GM19463 (cell line): ENCODE measurements around the gene MSANTD3.
"Not testable (repeated sequence)": the region's sequence is repeated elsewhere in the genome, so short reads cannot be mapped to it uniquely, and the experiment has no call there.

ENCODE experiments used
- ATAC-seq: cut with Tn5 transposase; IDR thresholded peaks from one replicate; pipeline ENCODE4 v1.9.1; 2021; ENCODE audit warnings: mild to moderate bottlenecking, moderate library complexity; ENCODE audit not compliant: unreplicated experiment

MSANTD3 gene

DNA sequence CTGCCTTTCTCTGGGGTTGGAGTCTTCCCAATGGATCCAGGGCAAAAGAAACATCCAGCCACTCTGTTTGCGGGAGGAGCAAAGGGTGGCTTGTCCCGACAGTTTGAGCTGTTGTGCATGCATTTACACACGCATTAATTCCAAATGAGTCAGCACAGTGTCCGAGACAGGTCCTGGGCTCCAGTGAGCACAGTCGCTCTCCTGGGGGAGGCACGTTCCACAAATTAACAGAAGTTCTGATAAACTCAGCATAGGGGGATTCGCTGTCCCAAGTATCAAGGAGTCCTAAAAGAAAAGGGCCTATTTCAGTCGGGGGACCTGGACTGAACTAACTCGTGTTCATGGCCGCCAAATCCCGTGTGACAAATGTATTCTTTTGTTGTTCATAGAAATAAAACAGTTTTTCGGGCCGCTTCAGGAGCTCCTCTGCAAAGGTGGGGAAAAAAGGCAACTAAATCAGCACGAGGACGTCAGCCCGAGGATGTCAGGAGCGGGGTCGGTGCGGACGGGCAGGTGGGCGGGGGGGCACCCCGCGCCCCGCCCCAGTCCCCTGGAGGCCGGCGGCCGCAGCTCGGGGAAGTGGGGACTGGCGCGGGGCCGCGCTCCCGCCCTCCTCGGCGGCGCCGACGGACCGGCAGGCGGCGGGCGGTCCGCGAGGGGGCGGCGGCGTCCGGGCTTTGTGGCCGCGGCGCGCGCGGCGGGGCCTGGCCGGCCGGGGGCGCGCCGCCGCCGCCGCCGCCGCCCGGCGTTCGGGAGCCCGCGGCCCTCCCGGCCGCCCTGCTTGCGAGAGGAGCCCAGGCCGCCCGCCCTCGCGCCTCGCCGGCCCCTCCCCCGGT lies at the start of gene MSANTD3:
TSS of gene MSANTD3 (plus strand) at position 614 of the 836 bp plus-strand sequence. CDS start 14,796 bp downstream, outside the sequence.
- ATAC-seq, result peak; percentile 77

DNA sequence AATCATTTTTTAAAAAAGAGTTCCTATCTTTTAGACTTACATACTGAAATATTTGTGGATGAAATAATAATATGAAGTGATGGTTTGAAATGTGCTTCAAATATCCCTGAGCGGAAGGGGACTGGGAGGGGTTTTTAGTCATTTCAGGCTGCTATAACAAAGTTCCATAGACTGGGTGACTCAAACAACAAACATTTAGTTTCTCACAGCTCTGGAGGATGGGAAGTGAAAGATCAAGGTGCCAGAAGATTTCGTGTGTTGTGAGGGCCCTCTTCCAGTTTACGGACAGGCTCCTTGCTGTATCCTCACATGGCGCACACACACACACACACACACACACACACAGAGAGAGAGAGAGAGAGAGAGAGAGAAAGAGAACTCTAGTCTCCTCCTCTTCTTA lies 47.1 kb upstream of the MSANTD3 start:
- ATAC-seq, result no peak

- ATAC-seq, result not testable (repeated sequence)
Observed at GRCh38 chr9:100392989-100393388, 34.0 kb upstream of the MSANTD3 start.

- ATAC-seq, result no peak
Observed at GRCh38 chr9:100394032-100394695, 32.8 kb upstream of the MSANTD3 start.

DNA sequence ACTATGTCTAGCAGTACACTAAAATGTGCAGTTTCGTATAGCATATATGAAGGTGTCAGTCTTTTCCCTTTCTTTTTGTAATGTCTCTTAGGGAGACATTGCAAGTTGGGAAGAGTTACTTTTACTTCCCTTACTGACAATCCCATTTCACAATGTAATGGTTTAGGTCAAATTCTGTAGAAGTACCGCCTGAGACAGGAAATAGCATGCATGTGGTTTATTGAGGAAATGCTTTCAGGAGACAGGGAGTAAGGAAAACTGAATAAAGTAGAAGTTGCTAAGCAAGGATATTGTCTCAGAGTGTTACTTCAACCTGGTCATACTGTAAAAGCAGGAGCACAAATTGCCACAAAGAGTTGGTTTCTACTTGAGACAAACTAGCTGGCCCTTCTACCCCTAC lies 32.1 kb upstream of the MSANTD3 start:
- ATAC-seq, result no peak

DNA sequence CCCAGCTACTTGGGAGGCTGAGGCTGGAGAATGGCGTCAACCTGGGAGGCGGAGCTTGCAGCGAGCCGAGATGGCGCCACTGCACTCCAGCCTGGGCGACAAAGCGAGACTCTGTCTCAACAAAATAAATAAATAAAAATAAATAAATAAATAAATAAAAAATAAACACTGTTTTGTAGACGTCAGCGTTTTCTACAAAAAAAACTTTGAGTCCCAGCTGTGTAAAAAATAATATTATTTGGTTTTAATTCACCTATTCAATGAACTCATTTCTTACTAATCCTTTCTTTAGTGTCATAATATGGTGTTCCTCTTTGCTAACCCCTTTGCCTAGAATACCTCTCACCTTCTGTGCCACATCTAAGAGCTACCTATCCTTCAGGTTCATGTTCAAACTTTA lies 30.2 kb upstream of the MSANTD3 start:
- ATAC-seq, result no peak

DNA sequence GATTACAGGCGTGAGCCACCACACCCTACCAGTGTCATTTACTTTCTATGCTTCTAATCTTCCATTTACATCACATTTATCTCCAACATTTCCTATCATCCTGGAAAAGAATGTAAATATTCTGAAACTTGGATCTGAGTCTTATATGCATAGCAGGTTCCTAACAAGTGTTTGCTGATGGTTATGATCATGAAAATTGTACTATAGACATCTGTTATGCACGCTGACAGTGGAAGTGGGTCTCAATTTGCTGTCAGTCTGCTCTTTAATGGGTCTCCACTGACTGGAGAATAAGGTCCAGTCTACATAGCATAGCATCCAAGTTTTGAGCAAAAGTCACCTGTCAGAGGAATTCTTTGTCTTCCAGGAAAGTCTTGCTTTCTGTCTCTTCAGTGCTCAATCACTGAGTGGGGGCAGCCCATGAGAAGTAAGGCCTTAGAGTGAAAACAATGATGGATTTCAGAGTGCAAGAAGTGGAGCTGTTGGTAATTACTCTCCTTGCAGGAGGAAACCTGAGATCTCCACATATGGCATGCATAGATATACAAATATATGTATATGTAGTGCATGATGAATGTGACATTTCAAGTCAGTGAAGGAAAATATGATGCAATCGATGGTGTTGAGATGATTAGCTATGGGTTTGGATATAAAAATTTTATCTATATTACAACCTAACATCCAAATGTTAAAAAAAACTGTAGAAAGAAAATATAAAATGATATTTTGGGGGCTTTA lies 29.2 kb upstream of the MSANTD3 start:
- ATAC-seq, result no peak

GRCh38 chr9:100401042-100401441 lies 25.9 kb upstream of the MSANTD3 start:
- ATAC-seq, result no peak

DNA sequence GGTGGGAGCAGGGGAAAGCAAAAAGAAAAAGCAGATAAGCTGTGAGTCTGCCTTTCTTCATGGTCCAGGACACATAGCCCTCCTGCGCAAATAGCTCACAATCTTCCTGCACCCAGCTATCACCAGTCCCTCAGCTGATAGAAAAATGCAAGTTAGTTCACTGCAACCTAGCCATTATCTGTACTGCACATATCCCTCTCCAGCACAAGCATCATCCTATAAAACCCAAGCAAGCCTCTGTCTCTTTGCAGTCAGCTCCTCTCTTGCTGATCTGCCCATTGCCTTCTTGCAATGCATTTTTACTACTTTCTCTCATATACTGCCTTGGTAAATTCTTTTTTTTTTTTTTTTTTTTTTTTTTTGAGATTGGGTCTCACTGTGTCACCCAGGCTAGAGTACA lies 20.0 kb upstream of the MSANTD3 start:
- ATAC-seq, result no peak

DNA sequence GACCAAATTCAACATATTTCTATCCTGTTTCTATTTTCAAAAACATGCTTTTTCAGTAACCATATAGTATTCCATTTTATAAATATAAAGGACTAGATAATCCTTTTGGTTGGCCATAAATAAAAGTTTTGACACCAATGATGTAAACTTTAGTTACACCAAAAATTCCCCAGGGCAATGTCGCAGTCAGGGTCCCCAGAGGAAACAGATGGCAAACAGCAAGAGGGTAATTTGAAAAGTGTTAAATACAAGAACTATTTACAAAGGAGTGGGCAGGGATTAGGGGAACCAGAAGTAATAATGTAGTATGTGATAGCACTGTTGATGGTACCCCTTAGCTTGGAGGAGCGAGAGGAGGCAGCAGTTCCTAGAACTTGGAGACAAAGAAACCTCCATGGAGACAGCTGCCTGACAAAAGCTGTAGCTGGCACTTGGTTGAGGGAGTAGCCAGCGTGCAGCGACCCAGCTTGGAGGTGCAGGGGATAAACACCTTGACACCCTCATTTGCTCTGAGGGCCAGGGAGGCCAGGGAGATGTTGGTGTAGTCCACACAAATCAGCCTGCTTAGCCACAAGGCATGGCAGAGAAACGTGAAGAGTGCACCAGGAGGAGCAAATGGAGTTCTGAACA lies 18.3 kb upstream of the MSANTD3 start:
- ATAC-seq, result no peak

DNA sequence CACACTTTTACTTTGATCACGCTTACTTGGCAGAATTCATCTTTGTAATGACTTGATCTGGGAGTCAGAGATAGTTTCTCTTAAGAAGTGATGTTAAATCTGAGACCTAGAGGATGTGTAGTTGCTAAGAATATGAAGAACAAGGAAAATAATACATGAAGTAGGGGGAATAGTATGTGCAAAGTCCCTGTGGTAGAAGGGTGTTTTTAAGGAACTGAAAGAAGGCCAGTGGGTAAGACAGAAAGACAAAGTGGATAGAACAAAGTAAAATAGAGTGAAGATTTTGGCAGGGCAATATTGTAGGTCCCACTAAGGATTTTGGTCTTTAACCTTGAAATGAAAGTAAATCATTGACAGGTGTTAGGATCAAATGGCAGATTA lies 17.8 kb upstream of the MSANTD3 start:
- no peak for ATAC-seq

DNA sequence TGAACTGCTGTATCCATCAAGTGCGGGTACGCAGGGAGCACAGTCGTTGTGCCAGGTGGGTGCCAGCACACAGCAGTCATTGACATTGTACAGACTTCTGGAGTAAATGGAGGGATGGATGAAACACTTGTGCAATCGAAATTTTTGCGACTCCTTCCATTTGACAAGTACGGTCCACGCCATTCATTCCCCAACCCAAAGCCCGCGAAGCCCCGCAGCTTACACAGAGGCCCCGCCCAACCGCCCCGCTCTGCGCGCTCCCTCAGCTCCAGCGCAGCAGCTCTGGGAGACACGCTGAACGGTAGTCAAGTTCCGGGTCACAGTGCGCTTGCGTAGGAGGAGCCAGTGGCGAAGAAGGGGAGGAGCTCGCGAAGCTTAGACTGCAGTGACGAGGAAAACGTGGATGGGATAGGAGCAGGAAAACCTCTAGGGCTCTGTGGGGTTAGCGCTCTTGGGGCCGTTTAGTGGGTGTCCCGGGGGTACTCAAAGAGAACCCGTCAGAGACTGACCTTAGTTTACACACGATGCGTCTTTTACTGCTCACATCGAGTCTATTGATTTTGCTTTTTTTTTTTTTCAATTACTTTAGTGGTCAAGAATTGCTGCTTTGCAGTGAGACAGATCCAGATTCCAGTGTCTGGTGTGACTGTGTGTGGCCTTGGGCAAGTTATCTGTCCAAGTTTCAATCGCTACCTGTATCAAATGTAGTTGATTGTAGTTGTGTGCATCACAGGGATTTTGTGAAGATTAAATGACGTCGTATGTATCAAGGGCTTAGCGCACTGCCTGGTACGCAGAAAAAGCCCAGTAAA lies 15.3 kb upstream of the MSANTD3 start:
- peak; percentile 100 for ATAC-seq

- no peak for ATAC-seq
Observed at GRCh38 chr9:100413839-100414420, 13.0 kb upstream of the MSANTD3 start.

DNA sequence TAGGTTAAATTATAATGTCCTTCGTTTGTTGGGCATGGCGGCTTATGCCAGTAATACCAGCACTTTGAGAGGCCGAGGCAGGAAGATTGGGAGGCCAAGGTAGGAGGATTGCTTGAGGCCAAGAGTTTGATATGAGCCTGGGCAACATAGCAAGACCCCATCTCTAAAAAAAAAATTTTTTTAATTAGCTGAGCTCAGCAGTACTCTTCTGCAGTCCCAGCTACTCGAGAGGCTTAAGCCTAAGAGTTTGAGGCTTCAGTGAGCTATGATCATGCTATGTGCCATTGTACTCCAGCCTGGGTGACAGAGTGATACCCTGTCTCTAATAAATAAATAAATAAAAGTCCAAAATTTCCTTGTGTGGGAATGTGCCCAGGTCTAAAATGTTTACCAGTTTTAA lies 9.1 kb upstream of the MSANTD3 start:
- ATAC-seq, result no peak

DNA sequence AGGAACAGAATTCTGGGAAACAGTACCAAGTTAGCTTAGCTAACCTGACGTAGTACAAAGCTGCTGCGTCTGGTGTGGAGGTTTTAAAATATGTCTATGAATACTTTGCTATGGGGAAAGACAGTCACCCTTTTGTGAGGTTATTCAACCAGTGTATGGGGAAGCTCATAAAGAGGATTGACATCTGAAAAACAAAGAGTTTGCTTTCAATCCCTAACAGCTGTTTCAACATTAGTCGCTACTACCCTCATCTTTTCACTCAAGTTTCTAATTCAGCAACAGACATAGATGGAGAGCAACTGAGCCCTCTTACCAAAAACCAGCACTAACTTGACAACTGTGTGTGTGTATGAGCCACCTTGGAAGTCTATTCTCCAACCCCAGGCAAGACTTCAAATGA lies 7.8 kb upstream of the MSANTD3 start:
- no peak for ATAC-seq

DNA sequence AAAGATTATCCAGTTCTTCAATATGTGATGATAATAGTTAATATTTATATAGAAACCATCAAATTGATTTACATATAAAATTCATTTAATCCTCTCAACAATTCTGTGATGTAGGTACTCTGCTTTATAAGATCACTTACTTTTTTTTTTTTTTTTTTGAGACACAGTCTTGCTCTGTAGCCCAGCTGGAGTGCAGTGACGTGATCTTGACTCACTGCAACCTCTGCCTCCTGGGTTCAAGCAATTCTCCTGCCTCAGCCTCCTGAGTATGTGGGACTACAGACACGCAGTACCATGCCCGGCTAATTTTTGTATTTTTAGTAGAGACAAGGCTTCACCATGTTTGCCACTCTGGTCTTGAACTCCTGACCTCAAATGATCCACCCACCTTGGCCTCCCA lies 5.8 kb upstream of the MSANTD3 start:
- not testable (repeated sequence) for ATAC-seq

DNA sequence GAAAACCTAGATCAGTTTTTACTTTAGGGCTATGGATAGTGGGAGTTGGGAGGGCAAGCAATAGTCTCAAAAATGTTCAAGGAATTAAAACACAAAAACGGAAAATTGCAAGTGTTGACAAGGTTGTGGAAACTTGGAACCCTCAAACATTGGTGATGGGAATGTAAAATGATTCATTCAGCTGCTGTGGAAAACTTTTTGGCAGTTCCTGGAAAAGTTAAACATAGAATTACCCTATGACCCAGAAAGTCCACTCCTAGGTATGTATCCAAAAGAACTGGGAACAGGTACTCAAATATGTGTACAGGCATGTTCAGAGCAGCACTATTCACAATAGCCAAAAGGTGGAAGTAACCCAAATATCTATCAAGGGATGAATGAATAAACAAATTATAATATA lies 1.2 kb upstream of the MSANTD3 start:
- no peak for ATAC-seq

DNA sequence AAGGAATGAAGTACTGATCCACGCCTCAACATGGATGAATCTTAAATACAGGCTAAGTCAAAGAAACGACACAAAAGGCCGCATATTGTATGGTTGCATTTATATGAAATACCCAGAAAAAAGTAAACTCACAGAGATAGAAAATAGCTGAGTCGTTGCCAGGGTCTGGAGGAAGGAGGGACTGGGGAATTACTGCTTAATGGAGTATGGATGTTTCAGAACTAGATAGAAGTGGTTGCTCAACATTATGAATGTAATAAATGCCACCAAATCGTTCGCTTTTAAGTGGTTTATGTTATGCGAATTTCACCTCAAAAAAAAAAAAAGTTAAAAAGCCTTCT lies 784 bp upstream of the MSANTD3 start:
- ATAC-seq, result no peak

DNA sequence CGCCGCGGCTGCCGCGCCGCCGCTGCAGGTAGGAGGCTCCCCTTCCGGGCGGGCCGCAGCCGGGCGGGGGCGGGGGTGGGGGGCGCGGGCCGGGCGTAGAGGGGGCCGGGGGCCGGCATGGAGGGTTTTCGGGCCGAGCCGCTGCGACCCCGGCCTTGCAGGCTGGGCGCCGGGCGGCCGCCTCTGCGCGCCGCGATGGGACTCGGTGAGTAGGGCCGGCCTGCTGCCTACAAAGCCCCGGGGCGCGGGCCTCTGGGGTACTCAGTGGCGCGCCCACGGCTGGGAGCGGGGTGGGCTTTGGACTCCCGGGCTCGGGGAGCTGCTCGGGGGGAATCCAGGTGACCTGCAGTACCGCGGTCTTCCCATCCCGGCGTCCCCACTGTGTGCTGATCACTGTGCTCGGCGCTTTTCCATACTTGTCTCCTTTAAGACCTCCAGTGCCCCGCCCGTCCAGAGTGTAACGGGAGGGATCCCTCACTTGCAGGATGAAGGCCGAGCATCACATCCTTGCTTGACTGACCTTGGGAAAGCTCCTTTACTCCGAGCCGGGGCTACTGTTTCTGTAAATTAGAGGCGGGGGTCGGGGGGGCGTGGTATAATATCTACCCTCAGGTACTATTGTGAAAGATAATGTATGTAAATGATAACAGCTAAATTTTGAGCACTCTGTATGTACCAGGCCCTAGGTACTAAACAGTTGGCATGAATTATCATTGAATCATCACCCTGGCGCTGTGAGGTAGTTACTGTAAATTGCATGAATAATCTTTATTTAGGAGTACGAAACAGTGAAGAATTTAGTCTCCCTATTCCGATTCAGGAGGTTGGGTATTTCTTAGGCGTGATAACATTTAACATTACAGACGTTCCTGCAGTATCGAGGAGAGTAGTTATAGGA lies 672 bp downstream of the MSANTD3 start:
- peak; percentile 51 for ATAC-seq
